NCI-H1417 (cell line): ENCODE data around the gene TRAFD1.
A peak's percentile ranks its signal among the peaks of the same experiment; 100 is the strongest.

ENCODE experiments used
- DNase-seq, 3 experiments: peaks; one replicate each; lab custom pipeline; 2025; lab: John Stamatoyannopoulos, UW

The TRAFD1 gene

GRCh38 chr12:112178796-112179195 lies 53.4 kb downstream of the TRAFD1 start:
- DNase-seq, result no peak

GRCh38 chr12:112179341-112179740 lies 54.0 kb downstream of the TRAFD1 start:
- no peak for DNase-seq

DNA sequence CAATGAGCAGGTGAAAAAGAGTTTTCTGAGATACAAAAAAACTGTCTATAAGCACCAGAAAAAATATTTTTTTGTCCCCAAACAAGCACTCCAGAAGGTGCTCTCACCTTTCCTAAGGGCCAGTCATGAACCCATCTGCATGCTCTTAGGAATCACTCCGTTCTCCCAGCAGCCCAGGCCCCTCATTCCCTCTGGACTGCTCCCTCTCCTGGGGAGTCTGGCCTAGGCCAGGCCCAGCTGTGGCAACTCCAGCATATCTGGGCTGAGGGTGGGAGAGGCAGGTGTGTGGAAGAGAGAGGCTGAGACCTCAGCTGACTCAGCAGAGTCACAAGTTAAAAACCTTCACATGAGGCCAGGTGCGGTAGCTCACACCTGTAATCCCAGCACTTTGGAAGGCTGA lies 54.6 kb downstream of the TRAFD1 start:
- DNase-seq, result peak in 1 of 3 experiments; percentile 29

DNA sequence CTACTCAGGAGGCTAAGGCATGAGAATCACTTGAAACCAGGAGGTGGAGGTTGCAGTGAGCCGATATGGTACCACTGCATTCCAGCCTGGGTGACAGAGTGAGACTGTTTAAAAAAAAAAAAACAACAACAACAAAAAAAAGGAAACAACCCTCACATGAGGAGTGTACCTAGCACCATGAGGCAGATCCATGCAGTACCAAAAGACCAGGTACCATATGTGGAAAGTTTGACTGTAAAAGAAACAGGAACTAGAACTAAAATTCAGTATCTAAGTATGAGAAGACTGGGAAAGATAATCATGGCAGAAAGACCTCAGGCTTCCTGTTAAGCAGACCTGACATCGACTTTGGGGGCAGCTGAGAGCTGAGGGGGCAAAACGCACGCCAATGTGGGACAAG lies 55.1 kb downstream of the TRAFD1 start:
- no peak for DNase-seq

DNA sequence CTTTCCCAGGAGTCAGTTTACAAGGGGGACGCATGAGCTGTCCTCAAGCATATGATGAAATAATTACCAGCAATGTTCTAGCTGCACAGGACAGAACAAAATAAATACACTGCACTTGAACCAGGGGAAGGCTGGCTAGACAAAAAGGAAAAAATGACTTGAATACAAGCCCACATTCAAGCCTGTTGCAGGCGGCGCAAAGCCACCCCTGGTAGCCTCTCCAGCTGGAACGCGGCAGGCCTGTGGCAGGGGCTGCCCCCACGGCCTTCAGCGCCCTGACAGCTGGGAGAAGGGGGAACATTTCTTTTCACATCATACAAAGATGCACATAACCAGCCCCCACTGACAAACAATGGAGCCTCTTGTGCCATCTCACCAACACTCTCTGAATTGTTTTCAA lies 57.1 kb downstream of the TRAFD1 start:
- DNase-seq, result peak in 1 of 3 experiments; percentile 36

- no peak for DNase-seq
These were observed 58.0 kb downstream of the TRAFD1 start for GRCh38 chr12:112183141-112184021.

DNA sequence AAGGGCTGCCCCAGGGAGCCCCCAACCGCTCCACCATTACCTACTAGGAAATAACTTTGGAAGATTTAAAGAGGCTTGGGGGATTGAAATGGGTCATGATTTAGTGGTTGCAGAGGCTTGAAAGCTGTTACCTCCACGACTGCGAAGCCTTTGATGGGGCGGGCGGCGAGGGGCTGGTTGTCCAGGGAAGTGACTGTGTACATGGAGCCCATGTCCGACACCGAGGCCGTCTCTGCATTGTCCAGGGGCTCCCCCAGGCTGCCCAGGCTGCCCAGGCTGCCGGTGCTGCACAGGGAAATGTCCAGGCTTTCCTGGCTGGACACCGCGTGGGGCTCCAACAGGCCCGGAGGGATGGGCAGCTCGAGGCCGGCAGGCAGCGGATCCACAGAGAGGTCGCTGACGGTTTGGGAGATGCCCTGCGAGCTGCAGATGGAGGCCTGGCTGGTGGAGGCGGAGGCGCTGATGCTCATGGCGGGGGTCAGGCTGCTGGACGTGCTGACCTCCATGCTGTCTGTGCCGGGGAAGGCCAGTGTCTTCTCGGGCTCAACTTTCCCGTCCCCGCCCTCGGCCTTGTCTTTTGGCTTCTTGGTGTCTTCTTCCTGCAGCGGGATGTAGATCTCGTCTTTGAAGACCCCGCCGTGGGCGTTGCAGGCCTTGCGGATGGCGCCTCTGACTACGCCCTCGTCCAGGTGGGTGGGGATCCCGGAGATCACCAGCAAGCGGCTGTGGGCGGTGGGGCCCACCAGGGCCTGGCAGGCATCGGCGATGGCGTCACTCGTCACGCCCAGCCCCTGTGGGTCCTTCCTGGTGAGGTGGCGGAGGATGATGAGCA lies 58.9 kb downstream of the TRAFD1 start:
- no peak for DNase-seq

GRCh38 chr12:112185093-112185923 lies 59.9 kb downstream of the TRAFD1 start:
- no peak for DNase-seq

DNA sequence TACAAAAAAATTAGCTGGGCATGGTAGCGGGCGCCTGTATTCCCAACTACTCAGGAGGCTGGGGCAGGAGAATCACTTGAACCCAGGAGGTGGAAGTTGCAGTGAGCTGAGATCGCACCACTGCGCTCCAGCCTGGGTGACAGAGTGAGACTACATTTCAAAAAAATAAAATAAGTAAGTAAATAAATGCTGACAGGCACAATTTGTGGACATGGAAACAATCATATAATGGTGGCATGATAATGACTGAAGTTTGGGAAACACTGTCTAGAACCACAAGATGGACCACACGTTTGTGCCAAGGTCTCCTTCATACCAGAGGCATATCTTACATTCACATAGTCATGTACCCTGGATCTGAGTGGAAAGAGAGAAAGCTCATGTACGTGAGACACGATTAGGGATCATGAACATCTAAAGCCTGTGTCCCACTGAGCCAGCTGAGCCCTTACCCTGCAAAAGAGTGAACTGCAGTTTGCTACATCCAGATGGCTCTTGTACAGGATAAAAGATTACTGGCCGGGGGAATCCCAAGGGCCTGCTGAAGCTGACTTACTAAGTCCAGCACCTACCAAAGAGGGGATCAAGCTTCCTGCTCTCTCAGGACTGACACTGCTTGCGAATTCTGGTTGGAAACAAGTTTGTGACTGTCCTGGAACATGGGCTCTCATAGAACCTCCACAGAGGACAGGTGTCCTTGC lies 62.9 kb downstream of the TRAFD1 start:
- DNase-seq, result no peak

DNA sequence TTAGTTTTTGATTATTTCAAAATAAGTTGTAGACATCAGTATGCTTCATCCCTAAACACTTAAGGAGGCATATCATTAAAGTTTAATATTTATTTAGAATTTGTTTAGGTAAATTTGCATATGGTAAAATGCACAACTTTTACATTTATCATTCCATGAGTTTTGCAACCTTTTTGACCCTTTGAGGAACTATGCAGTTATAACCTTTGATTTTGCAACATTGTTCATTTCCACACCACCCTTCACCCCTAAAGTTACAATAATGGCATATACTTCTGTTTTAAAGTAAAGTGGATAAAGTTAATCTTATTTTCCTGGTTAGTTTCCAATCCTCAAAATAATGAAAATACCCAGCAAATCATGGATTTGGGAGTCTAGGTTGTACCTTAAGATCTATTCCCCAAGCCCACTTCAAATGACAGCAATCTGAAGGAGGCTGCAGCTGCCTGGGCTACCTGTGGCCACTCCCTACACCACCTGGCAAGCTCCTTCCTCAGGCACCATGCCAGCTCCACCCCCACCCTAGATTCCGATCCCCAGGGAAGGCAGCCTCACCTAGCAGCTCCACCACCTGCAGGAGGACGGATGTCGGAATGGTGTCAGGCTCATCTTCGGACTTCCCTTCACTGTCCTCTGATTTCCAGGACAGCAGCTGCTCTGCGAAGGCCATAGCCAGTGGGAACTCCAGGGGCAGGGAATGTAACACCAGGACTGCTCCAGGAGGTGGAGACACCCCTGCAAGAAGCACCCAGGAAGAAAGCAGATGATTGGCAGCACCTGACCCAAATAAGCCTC lies 65.1 kb downstream of the TRAFD1 start:
- peak; percentile 40 to 81 (median 60) for DNase-seq

- no peak for DNase-seq
These were observed 65.8 kb downstream of the TRAFD1 start for GRCh38 chr12:112191201-112191600.

DNA sequence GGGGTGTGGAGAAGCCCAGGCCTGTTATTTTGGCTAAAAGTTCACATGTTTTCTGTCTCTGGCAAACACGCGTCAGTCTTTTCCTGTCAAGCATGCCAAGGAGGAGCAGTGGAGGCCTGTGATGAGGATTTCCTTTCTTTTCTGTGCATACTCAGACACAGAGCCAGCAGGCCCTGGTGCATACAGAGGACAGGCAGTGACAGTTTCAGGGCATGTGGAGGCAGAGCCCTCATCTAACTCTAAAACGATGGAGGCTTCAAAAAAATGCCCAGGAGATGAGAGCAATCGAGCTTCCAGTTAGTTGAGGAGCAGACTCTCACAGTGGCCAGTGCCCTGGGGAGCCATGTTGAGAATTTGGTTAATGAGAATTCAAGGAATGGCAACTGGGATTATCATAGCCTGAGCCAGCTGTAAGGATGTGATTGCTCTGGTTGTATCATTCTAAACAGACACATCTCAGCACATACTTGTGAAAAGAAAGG lies 66.5 kb downstream of the TRAFD1 start:
- no peak for DNase-seq

DNA sequence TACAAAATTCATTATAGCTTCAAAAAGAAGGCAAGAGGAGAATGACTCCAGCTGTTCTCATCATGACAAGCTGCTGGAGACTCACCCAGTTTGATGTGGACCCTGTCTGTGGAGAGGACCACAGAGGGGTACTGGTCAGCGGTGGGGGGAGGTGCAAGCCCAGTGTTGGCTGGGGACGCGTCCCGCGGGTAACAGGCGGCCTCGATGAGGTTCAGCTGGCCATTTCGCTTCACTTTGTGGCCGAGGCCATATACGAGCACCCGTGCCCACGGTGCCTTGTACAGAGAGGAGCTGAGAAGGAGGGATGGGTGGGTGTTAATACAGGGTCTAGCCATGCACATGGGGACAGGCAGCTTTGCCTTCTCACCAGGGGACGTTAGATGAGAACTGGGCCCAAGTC lies 67.1 kb downstream of the TRAFD1 start:
- no peak for DNase-seq

DNA sequence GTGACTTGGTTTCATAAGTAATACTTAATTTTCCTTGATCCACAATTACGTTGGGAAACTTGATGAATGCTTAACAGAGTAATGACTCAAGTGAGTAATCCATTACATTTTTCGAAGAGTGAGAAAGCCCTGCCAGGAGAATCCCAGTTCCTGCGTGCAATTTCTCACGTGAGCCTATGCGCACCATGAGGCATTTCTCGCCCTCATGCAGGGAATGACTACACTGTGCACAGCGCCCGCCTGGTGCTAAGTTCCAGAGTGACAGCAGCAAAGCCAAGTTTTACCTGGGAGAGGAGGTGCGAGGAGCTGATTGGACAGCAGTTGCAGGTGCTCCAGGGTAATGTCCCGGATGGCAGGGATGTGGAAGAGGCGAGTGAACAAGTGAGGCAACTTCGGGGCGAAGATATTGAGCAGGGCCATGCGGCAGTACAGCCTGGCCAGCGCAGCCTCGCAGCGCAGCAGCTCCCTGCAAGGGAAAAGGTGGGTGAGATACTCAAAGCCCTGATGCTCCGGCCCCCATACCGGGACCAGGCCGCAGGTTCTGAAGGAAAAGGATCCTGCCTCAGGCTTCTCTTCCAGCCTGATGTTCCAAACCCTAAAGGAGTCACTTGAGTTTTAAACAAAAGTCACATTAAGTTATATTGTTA lies 69.4 kb downstream of the TRAFD1 start:
- no peak for DNase-seq

DNA sequence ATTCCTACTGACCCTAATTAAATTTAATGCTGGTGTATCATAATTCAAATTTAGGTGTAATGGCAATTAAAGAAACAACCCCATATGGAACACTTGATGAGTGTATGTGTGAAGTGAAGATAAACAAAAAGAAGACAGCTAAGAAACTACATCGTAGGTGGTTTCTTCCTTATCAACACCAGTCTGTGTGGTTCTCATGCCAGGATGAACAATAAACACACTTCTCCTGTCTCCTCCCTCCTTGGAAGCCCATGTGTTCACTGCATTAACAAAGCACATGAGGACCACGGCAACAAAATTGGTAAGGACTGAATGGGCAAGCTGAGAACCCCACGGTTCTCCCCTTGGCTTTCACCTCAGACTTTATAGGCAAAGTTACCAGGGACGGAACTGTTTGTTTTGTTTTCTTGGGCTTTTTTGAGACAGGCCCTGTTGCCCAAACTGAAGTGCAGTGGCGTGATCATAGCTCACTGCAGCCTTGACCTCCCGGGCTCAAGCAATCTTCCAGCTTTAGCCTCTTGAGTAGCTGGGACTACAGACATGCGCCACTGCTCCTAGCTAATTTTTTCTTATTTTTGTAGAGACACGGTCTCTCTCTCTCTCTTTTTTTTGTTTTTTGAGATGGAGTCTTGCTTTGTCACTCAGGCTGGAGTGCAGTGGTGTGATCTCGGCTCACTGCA lies 71.0 kb downstream of the TRAFD1 start:
- DNase-seq, result no peak

DNA sequence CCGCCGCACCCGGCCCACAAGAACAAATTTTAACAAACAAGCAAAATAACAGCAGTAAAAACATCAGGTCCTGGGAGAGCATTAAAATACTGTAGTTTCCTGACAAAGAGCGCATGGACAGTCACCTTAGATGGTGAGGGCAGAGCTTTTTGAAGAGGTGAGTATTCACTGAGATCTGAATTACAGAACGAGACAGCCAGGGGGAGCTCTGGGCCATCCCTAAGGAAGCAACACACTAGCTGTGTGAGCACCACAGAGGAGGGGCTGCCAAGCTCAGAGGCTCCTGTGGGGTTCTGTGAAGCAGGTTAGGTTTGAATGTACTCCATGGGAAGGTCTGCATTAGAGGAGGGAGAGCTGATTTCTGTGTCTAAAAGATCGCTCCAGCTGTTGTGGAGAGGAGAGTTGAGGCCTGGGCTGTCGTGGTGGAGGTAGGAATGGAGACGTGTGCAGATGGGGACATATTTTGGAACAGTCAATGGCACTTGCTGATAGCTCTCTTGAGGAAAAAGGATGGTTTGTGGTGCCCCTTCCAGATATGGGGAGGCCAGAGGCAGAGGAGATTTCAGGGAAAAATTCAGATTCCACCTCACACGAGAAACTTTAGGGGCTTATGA lies 72.9 kb downstream of the TRAFD1 start:
- peak; percentile 33 to 73 (median 36) for DNase-seq

GRCh38 chr12:112199136-112199535 lies 73.8 kb downstream of the TRAFD1 start:
- DNase-seq, result no peak
